ENCODE data around the gene RNF157.

RNF157 gene

DNA sequence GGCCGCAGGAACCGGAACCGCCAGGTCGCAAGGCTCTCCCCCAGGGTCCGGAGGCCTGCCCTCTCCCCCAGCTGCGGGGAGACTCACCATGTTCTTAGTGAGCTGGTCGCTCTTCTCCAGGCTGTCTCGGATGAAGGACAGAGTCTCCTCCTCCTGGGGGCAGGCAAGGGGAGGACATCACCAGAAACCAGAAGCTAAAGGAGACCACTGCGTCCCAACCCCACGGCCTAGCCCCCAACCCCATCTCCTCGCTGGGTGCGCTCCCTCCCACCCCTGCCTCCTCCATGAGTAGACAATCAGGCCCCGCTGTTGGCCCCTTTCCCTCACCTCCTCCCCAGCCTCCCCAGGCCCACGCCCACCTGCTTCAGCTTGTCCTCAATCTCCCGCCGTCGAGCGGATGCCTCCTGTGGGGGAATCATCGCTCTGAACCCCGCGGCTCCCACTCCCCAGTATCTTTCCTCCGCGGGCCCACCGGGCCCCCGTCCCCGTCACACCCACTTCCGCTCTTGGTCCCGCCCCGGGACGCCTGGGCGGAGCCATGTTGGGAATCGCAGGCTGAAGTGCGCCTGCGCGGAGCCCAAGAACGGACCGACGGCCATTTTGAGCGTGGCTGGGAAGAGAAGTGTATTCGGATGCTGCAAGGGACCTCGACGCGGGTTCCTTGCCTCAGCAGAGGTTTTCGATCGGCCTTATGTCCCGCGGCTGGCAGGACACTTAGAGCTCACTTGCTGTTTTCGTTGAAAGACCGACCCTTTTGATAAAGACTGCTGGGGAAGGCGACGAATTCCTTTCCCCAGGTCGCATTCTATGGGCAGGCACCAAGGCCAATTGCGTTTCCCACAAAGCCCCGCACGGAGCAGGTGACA, 136.8 kb downstream of the RNF157 start, which contains the start of gene EXOC7:
Gene EXOC7 (minus strand): TSS at position 514 of the 866 bp plus-strand sequence. CDS start 95 bp downstream, at position 419.
- TF ChIP-seq, protein P1, sequence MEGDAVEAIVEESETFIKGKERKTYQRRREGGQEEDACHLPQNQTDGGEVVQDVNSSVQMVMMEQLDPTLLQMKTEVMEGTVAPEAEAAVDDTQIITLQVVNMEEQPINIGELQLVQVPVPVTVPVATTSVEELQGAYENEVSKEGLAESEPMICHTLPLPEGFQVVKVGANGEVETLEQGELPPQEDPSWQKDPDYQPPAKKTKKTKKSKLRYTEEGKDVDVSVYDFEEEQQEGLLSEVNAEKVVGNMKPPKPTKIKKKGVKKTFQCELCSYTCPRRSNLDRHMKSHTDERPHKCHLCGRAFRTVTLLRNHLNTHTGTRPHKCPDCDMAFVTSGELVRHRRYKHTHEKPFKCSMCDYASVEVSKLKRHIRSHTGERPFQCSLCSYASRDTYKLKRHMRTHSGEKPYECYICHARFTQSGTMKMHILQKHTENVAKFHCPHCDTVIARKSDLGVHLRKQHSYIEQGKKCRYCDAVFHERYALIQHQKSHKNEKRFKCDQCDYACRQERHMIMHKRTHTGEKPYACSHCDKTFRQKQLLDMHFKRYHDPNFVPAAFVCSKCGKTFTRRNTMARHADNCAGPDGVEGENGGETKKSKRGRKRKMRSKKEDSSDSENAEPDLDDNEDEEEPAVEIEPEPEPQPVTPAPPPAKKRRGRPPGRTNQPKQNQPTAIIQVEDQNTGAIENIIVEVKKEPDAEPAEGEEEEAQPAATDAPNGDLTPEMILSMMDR (IDR thresholded peaks at IDR 0.05): no peak

DNA sequence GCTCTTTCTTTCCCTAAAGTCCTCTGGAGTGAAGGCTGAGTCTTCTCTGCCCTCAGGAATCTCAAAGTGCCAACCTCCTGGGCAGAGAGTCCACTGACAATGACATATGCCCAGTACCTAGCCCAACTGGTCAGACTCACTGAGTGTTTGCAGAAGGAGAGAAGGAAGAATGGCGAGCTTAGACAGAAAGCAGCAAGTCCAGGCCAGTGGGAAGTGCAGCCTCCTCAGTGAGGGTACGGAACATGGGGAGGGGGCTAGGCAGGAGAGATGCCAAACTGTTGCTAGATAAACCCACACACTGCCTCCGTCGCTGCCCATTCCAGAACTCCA, 137.4 kb downstream of the RNF157 start:
- TF ChIP-seq, protein P1 (IDR thresholded peaks at IDR 0.05): no peak

DNA sequence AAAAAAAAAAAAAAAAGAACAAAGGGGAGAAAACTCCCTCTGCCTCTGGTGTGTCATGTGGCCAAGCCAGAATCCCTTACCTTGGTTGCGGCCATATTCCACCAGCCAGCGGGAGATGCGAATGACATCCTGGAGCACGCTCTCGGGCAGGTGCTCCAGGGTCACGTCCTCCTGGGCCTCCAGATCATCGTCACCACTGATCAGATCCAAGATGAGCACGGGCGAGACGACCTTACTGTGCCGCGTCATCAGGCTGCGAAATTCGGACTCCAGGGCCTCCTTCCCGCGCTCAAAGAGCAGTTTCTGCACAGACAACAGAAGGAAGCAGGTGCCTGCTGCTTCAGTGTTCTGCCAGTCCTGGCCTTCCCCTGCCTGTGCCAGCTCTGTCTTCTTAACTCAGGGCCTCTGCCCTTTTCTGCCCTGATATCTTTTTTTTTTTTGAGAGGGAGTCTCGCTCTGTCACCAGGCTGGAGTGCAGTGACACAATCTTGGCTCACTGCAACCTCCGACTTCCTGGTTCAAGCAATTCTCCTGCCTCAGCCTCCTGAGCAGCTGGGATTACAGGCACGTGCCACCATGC, 142.5 kb downstream of the RNF157 start:
- TF ChIP-seq, protein P1 (IDR thresholded peaks at IDR 0.05): no peak

DNA sequence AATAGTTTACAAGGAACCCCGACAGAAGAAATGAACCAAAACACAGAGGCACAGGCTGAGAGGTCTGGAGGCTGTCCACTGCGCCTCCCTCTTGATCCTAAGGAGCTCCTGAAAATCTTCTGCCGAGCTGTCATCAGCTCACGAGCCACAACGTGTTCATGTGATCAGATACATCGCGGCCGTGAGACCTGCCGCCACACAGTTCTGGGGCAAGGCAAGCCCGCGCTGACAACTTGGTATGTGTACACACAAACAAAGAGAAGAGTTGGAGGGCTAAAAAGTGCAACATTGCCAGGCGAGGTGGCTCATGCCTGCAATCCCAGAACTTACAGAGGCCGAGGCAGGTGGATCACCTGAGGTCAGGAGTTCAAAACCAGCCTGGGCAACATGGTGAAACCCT, 144.3 kb downstream of the RNF157 start:
- TF ChIP-seq, protein P1 (IDR thresholded peaks at IDR 0.05): no peak

DNA sequence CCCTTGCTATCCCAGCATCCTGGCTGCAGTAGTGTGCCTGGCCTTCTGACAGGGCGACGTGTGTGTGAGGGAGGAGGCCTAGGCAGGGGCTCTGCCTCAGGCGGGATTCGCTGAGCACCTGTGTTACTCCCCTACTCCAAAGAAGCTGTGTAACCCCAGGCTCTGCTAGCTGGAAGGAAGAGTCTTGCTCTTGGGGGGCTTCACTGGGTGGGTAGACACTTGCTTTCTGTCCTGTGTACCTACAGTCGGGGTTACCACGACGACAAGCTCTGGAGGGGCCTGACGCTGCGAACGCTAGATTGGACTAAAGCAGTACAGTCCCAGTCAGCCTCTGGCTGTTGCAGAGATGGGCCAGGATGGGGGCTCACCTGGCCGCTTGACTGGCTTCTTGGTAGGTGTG, 146.2 kb downstream of the RNF157 start:
- TF ChIP-seq, protein P1 (IDR thresholded peaks at IDR 0.05): no peak

DNA sequence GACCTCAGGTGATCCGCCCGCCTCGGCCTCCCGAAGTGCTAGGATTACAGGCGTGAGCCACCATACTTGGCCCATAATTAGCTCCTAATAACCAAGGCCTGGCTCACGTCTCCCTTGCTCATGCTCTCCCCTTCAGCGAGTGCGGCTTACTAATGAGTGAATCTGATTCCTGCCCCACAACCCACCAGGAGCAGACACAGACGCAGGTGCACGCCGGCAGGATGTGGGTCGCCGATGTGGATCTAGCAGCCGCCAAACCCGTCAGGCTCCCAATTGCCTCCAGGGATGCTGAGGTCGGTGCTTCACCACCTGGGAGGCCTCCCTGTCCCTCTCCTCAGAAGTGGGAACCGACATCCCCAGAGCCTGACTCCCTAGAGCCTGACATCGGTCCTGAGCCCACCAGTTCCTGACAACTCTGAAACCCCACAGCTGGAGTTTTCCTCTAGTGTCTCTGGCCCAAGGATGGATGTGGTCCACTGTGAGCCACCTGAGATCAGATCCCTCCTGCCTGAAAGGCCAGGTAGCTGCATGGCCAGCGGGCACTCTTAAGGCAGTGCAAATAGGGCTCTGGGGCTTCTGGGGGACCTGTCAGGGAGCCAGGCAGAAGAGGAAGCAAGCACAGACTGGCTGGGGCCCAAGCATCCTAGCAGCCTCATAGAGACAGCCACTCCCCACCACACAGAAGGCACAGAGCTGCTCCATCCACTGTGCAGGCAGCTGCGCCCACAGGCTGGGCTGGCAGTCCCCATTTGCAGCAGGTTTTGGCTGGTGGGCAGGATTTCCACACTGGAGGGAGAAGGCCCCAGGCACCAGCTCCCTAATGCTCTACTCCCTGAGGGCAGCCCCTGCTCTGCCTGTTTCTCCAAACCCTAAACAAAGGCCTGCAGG, 147.5 kb downstream of the RNF157 start:
- TF ChIP-seq, protein P1 (IDR thresholded peaks at IDR 0.05): no peak

All from LNCAP (cell line).